Activated CD4-positive, alpha-beta T cell treated with anti-CD3 and anti-CD28 coated beads, Interleukin-2, amount 50 U/mL, for 48 hours (primary cell): ENCODE measurements around the gene RHEBL1.
"Not testable (repeated sequence)": the region's sequence is repeated elsewhere in the genome, so short reads cannot be mapped to it uniquely, and the experiment has no call there.

Source experiments
- DNase-seq, 2 experiments: peaks; one replicate each; pipeline ENCODE4 v3.0.0-alpha.2; 2020

The RHEBL1 gene

DNA sequence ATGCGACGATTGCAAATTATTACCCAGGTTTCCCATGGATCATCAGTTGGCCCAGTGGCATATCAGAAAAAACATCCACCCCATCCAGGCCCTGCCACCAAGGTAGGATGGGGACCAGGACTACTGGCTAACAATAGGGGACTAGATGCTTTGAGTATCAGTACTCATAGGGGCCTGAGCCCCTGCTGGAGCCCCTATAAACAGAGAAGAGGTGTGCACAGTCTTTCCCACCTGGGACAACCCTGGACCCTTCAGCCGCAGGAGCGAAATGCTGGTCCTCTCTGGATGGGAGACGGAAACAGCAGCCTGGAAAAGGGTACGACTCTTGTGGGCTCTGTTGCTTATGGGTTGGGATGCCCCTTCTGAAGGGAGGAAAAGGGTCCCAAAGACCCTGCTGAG lies 19.2 kb upstream of the RHEBL1 start:
- no peak for DNase-seq

DNA sequence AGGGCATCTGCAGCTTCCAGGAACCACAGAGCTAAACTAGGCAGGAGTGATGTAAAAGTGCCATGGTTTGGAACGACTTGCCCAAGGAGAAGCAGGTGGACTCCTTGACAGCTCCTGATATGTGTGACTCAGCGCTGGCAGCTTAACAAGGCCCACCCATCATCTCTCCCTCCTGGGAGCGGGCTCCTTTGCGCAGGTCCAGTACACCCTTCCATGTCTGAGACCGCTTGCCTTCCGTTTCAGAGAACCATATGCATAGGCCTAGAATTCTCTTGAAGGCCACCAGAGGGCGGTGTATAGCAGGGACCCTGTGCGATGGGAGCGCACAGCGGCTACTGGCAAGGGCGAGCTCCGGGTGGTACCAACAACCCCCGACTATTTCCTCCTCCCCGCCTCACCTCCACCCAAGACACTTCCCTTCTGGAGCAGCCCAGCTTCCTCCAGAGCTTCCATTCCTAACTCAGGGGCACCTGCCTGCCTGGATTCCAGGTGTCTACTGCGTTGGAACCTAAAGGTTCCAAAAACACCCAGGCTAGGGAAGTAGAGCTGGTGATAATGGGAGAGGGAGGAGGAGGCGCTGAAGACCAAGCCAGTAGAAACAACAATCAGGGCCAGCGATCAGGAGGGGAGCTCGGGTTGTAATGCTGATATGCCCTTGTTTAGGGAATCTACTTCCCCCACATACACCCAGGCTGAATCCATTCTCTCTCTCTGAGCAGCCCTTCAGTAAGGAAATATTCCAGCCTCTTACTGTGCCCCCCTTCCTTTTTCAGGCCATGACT lies 18.6 kb upstream of the RHEBL1 start:
- peak; percentile 61 to 75 for DNase-seq

DNA sequence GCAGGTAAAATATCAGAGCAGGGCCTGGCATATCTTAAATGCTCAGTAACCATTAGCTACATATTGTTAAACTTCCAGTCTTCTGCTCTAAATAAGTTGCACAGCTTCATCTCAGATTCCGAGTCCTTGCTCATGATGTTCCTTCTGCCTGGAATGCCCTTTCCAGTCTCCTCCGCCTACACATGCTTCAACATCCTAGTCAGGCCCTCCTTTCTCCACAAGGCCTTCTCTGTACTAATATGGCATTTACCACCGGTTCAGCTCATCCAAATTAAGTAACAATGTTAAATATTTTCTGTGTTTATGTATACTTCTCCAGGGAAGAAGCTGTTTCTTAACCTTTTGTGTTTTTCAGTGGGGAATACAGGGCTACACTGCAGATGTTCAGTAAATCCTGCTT lies 16.3 kb upstream of the RHEBL1 start:
- DNase-seq = no peak

DNA sequence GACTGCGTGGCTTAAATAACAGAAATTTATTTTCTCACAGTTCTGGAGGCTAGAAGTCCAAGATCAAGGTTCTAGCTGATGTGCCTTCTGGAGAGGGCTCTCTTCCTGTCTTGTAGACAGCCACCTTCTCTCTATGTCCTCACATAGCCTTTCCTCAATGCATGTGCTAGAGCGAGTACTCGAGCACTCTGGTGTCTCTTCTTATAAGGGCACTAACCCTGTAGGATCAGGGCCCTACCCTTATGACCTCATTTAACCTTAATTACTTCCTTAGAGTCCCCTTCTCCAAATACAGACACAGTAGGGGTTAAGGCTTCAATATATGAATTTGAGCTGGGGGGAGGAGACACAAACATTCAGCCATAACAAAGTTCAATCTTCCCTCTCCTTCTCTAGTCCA lies 14.7 kb upstream of the RHEBL1 start:
- DNase-seq = no peak

DNA sequence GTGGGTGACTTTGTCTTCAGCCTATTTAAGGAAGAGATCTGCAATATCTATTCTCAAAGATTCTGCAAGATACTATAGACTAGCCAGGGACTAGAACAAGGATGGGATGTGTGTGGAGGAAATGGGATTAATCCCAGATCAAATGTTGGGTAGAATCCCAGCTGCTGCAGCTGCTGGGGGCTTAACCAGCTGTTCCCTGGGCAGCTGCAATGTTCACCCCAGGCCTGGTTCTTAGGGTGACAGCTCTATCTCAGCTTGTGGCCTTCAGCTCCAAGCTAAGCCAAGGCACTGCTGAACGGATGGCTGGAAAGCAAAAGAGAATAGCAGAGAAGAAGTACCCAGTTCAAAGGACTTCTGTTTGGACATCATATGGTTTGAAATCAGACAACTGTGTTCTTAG lies 10.0 kb upstream of the RHEBL1 start:
- DNase-seq = no peak

DNA sequence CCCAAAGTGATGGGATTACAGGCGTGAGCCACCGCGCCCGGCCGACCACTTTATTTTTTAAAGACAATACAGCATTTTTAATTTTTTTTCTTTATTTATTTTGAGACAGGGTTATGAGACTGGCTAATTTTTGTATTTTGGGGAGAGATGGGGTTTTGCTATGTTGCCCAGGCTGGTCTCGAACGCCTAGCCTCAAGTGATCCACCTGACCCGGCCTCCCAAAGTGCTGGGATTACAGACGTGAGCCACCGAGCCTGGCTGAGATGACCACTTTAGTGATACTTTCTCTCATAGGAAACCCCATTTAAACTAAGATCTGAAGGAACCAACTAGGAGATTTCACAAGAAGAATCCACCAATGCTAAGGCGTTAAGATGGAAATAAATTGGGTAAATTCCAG lies 1.2 kb upstream of the RHEBL1 start:
- no peak for DNase-seq

DNA sequence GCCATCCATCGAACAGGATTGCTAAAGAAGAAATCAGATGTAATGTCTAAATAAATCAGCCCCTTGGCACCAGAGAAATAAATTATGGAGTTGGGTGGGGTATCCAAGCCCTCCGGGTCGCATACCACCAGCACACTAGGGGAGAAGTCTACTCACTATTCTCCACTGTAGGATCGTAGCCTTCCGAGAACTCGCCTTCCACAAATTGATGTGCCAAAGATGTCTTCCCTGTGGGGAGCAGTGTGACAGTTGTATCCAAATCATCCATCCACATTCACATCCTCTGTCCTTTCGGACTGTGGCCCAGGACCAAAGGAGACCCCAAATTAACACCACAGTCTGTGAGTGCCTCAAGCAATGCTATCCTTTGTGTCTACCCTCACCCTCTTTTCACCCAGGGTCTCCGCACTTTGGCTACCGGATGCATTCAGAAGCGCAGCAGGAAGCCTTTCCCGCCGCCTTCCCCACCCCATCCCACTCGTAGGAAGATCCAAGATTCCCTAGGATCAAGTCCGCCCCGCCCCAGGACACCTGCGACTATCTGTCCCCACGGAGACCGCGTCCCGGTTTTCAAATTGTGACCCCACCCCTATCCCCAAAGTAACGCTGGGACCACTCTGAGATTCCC lies 786 bp downstream of the RHEBL1 start:
- peak in 1 of 2 experiments; percentile 14 for DNase-seq

DNA sequence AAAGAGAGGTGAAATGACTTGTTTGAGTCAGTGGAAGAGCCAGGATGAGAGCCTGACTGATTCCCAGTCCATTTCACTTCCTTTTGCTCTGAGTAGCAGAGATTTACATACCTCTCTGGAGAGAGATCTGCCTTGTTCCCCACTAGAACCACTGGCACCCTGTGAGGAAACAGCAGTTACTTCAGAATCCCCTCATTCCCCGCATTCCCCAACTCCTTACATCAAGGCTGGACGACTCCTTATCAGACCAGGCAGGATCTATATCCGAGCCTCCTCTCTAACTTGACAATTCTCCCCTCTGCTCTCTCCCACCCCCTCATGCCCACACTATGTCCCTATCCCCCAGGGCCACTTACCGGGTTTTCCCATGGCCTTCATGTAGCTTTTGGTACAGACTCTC lies 3.7 kb downstream of the RHEBL1 start:
- DNase-seq = no peak

DNA sequence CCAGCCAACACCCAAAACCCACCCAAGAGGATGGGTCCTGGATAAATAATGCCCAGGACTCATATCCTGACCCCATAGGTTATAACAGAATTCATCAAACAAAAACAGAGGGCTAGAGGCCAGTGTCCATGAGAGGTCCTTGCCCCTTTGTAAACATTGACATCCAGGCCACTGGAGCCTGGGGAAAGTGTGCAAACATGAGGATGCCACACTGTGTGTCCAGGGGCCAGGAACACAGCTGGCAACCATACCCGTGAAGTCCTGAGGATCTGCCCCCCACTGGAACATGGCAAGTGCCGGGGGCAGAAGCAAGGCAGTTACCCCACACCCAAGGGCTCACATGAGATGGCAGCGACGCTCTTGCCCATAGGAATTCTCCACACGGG lies 5.0 kb downstream of the RHEBL1 start:
- no peak for DNase-seq

DNA sequence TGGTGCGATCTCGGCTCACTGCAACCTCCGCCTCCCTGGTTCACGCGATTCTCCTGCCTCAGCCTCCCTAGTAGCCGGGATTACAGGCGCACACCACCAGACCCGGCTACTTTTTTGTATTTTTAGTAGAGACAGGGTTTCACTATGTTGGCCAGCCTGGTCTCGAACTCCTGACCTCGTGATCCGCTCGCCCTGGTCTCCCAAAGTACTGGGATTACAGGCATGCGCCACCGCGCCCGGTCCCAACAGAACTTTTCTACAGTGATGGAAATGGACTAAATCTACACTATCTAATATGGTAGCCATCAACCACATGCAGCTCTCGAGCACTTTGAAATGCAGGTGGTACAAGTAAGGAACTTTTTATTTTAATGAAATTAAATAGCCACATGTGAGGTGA lies 7.9 kb downstream of the RHEBL1 start:
- DNase-seq = not testable (repeated sequence)

DNA sequence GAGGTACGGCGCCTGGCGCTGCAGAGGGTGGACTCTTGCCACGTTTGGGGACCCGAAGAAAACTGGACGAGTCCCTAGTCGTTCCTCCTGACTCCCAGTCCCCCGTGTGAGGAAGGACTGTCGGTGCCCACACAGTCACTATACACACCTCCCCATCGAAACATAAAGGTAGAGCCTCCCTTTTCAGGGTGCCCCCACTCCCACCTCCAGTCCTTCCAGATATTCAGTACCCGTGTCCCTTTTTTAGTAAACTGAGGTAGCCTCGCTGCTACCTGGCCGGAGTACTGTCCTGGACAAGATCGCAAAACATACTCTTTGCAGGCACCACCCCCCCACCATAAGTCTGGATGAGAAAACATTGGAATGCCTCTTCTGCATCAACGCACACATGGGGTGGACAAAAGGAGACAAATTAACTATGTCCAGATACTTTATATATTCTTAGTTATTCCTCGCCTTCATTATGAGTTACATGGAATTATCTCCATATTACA lies 8.6 kb downstream of the RHEBL1 start:
- DNase-seq = no peak

DNA sequence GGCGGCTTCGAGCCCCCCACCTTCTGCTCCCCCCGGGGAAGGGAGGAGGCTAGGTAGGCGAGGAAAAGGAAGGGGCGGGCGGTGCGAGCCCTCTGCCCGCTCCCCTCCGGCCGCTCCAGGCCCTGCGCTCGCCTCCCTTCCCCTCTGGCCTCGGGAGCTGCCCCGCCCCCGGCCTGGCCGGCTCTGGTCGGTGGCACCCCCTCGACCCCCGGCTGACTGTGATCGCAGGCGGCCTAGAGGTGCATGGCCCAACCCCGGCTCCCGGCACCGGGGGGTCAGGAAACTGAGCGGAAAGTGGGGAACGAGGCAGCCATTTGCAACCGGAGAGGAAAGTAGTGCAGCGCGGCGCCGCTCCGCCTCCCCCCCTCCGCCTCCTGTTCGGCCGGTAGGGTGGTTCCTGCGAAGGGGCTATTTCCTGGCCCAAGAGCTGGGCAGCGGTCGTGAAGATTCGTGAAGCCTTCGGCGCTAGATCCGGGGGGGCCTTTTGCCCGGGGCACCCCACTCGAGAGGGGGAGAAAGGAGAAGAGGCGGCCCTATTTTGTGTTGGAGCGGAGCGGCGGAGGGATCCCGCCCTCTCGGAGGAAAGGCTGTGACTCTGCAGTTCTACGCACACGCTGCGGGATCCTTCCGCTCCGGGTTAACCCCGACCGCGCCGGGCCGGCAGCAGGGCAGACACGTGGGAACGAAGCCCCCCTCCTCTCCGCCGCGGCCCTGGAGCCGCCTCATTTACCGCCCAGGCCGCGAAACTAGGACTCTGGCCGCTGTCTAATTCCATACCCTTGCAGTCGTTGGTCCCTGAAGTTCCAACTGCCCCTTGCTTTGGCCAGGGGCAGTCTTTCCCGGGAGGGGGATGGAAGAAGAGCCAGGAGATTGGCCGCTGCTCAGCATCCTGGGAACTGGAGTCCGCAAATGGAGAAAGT lies 9.3 kb downstream of the RHEBL1 start, which contains the start of gene KMT2D:
TSS of gene KMT2D (minus strand) at position 558 of the 920 bp plus-strand sequence. CDS start 5,470 bp downstream, outside the sequence.
- DNase-seq = peak; percentile 89 to 91

DNA sequence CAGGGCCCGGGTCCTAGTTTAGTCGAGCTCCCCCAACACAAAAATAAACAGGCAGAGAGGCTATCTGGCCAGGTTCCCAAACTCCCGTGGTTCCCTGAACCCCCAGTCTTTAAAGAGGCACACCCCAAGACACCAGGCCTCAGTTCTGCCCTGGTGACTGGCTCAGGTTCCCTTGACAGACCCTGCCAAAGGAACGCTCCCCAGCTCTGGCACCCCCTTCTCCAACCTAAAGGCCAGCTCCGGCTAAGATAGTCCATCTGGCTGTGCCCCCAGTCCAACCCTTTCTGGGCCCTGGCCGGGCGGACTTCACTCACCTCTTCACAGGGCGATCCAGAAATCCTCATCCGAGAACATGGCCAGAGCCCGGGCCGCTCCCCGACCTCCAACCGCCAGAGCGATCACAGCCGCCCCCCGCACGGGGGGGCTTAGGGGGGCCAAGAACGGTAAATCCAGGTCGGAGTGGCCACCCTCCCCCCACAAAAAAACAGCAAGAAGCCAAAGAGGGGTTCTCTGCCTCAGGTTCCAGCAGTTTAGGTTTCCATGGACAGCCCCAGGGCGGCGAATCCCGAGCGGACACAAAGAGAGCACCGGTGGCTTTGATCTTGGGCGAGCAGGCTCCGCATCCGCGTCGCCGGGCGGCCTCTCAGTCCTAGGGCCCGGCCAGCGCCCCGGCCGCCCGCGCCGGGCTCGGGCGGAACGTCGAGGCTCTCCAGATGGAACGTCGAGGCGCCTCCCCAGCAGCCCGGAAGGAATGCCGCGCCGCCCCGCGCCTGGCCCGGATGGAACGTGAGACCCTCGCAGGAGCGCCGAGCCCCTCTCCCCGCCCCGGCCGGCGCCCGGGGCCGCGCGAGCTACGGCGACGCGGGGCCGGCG lies 10.2 kb downstream of the RHEBL1 start:
- DNase-seq = peak; percentile 31 to 33

DNA sequence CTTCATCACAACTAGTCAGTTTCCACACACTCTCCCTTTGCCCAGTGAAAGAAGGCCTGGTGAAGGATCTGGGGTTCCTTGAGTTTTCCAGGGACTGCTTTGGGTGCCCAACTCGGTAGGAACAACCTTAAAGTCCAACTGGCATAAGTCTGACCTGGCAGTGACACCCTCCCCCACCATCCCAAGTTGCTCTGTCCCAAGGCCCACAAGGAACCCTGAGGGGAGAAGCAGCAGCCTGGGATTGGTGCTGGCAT lies 10.8 kb downstream of the RHEBL1 start:
- DNase-seq = peak in 1 of 2 experiments; percentile 17

DNA sequence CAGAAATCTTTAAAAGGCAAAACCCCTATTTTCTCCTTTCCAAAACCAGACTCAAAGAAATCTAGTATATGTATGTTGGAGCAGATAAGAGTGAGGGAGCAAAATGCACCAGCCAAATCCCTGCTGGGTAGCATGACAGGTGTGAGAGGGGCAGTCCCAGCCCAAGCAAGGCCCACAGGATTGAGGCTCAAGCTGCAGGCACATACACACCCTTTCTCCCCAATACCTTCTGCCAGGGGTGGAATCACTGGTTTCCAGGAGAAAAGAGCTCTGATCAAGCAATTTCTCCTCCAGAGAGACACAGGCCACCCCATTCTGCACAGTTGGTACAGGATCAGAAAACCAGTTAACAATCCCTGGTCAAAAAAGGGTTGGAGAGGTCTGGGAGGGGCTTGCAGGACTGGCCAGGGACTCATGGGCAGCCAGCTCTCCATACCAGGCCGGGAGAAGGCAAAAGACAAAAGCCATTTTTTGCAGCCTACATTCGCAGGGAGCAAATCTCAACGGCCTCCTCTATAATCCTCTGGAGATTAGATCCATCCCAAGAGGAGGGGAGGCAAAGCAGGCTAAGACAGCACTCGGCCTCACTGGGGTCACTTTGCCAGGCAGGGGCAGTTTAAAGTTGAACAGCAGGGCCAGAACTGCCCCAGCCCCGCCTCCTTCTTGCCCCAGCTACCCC lies 11.3 kb downstream of the RHEBL1 start:
- no peak for DNase-seq

DNA sequence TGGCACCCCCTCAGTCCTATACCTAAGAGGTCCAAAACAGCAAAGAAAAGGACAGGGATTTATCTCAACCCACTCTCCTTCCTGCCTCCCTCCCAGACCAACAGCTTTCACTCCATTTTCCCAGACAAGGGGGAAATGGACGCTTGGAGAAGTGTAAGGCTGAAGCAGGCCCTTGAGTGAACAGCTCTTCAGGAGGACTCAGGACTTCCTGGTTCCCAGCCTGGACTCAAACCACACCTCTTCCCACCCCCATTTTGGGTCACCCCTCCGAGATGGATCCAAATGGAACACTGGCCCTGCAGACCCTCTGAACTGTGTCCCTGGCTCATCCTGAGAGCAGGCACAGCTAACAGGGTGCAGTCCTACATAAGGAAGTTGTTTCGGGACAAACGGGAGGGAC lies 11.9 kb downstream of the RHEBL1 start:
- no peak for DNase-seq

DNA sequence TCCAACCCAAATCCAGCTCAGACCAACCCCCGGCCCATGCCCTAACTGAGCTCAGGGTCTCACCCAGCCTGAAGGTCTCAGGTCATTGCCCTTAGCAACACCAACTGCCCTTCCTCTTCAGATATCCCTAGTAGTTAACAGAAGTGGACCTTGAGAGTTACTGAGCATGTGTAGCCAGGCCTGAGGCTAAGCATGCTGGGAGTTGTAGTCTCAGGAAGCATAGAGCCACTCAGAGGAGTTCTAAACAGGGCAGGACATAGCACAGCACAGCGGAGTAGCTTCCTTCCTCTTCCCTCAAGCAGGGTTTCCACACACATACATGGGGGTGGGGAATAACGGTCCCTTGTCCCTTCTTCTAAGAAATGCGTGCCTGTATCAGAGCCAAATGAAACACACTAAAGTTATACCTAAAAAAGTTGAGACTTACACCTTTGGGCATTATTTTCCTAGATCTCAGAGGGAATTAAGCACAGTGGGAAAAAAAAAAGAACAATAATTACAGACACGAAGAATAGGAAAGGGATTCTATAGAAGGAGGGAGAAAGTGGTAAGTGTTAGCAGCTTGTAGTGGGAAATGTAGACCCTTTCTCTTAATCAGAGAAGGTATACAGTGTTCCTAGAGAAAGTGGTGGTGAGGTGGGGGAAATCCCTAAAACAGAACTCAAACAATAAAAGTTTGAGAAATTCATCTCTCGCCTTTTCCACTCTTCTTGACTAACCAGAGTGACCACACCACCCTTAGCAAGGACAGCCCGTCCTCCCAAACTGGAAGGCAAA lies 13.6 kb downstream of the RHEBL1 start:
- DNase-seq = peak; percentile 39 to 55

DNA sequence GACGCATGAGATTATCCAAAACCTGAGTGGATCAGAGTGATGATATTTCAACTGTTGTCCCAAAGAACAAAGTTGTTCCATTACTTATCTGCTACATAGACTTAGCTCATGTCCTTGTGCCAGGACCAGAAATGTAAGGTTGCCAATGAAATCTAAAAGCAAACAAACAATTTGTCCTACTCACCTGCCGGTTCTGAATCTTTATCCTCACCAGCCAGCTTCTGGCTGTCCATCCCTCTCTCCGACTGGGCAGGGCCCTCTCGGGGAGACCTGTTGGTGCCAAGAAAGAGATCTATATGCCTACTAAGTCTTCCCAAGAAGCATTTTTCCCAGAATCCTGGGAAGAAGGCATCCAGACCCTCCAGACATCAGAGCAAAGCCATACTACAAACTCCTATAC lies 14.7 kb downstream of the RHEBL1 start:
- no peak for DNase-seq

DNA sequence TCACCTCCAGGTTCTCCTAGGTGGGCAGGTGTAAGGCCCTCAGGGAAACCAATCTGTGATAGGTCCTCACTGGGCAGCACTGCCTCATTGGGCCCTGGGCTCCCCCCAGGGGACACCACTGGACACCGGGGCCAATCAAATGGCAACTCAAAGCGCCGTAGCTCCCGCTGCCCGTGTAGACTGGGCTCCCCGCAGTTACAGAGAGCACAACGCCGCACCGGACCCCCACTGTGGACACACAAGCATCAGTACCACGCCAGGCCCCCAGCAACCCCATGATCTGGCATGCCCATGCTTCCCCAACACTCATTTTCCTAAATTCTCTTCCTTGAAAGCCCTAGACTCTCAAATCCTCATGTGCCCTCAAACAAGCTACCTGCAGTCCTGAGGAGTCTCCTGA lies 15.3 kb downstream of the RHEBL1 start:
- DNase-seq = no peak

DNA sequence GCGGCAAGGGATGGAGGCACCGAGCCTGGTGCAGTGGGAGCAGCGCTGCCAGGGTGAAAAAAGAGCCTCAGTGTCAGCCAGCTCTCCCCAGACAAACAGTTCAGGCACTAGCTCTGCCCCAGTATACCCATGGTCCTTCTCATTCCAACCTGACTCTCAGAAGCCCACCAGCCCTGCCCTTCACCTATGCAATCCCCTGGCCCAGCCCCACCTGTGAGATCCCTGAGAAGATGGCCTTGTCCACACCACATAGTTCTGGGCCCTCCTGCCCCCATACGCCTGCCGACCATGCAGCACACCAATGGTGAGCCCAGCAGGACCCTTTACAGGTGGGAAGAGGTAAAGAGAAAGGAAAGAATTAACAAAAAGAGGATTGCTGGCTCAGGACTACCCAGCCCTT lies 15.7 kb downstream of the RHEBL1 start:
- DNase-seq = no peak
